HEK293 (cell line): Measurements from ENCODE around the gene SCYL1.
A peak's percentile ranks its signal among the peaks of the same experiment; 100 is the strongest.

Experiments
- CTCF ChIA-PET: fragments of 350-600 bp; formaldehyde crosslinking; extraction: SDS; loops from one replicate; lab custom pipeline; 2021; ENCODE audit warnings: antibody characterized with exemption; lab: Yijun Ruan, JAX
- POLR2A ChIA-PET: fragments of 300-600 bp; formaldehyde crosslinking; extraction: SDS; loops from one replicate; lab custom pipeline; 2020; ENCODE audit warnings: antibody characterized with exemption, inconsistent platforms; lab: Yijun Ruan, JAX
- H3K27ac ChIP-seq: fragments of 200-500 bp; sonication (Bioruptor generic); 2 replicates; pipeline ENCODE4 v1.5.1; 2014; ENCODE audit warnings: low read depth, low read length, control low read depth, inconsistent platforms; ENCODE audit errors: extremely low read depth
- H3K36me3 ChIP-seq, 2 experiments: fragments of 200-500 bp in 1 of 2; sonication (Bioruptor generic) in 1 of 2; 1 replicate in 1 of 2; 2 replicates in 1 of 2; pipeline ENCODE4 v1.5.1; 2014 to 2017; ENCODE audit warnings: inconsistent platforms in 2 of 2, low read length in 2 of 2; ENCODE audit not compliant: control insufficient read depth in 2 of 2, insufficient read depth in 1 of 2
- H3K4me1 ChIP-seq: fragments of 200-500 bp; sonication (Bioruptor generic); 2 replicates; pipeline ENCODE4 v1.5.1; 2014; ENCODE audit warnings: mild to moderate bottlenecking, low read length, inconsistent platforms; ENCODE audit not compliant: control insufficient read depth, insufficient read depth
- H3K4me3 ChIP-seq: 2 replicates; pipeline ENCODE4 v1.5.1; 2011; ENCODE audit warnings: low read depth, mild to moderate bottlenecking, control low read depth, low read length, moderate library complexity
- H3K9me3 ChIP-seq: fragments of 200-500 bp; sonication (Bioruptor generic); 2 replicates; pipeline ENCODE4 v1.5.1; 2014; ENCODE audit warnings: low read depth, low read length, inconsistent platforms; ENCODE audit not compliant: control insufficient read depth, insufficient read depth
- GLI2 ChIP-seq: fragments of 450-650 bp; formaldehyde crosslinking; IDR thresholded peaks from 2 replicates; pipeline ENCODE4; 2017; ENCODE audit warnings: missing biosample characterization, missing genetic modification characterization, low read depth, borderline replicate concordance
- IKZF3 ChIP-seq: fragments of 450-650 bp; IDR thresholded peaks from 2 replicates; pipeline ENCODE4 v1.5.0; 2018; ENCODE audit warnings: missing biosample characterization, mild to moderate bottlenecking, missing genetic modification characterization, moderate library complexity
- PRDM10 ChIP-seq: fragments of 450-650 bp; formaldehyde crosslinking; IDR thresholded peaks from 2 replicates; pipeline ENCODE4 v1.5.1; 2016; ENCODE audit warnings: missing biosample characterization, missing genetic modification characterization
- SP2 ChIP-seq: fragments of 450-650 bp; formaldehyde crosslinking; IDR thresholded peaks from 2 replicates; pipeline ENCODE4 v1.5.1; 2016; ENCODE audit warnings: missing biosample characterization, missing genetic modification characterization
- ZBTB8A ChIP-seq: fragments of 450-650 bp; formaldehyde crosslinking; IDR thresholded peaks from 2 replicates; pipeline ENCODE4 v1.5.1; 2016; ENCODE audit warnings: missing biosample characterization, missing genetic modification characterization
- ZFP3 ChIP-seq: fragments of 450-650 bp; formaldehyde crosslinking; IDR thresholded peaks from 2 replicates; pipeline ENCODE4 v1.5.1; 2016; ENCODE audit warnings: low read depth, missing biosample characterization, missing genetic modification characterization
- ZNF10 ChIP-seq: fragments of 450-650 bp; formaldehyde crosslinking; IDR thresholded peaks from 2 replicates; pipeline ENCODE4 v1.5.1; 2017; ENCODE audit warnings: missing biosample characterization, missing genetic modification characterization
- ZNF148 ChIP-seq: fragments of 450-650 bp; formaldehyde crosslinking; IDR thresholded peaks from 2 replicates; pipeline ENCODE4 v1.5.0; 2017; ENCODE audit warnings: missing biosample characterization, missing genetic modification characterization, borderline replicate concordance
- ZNF169 ChIP-seq: fragments of 450-650 bp; formaldehyde crosslinking; IDR thresholded peaks from 2 replicates; pipeline ENCODE4 v1.5.1; 2016; ENCODE audit warnings: missing biosample characterization, missing genetic modification characterization
- ZNF19 ChIP-seq: fragments of 450-650 bp; formaldehyde crosslinking; IDR thresholded peaks from 2 replicates; pipeline ENCODE4; 2016; ENCODE audit warnings: missing biosample characterization, missing genetic modification characterization, low read depth
- ZNF202 ChIP-seq: fragments of 450-650 bp; formaldehyde crosslinking; IDR thresholded peaks from 2 replicates; pipeline ENCODE4 v1.5.1; 2016; ENCODE audit warnings: missing biosample characterization, missing genetic modification characterization, borderline replicate concordance
- ZNF211 ChIP-seq: fragments of 450-650 bp; formaldehyde crosslinking; IDR thresholded peaks from 2 replicates; pipeline ENCODE4 v1.5.1; 2016; ENCODE audit warnings: low read depth, missing biosample characterization, missing genetic modification characterization
- ZNF350 ChIP-seq: fragments of 450-650 bp; formaldehyde crosslinking; IDR thresholded peaks from 2 replicates; pipeline ENCODE4 v1.5.0; 2017; ENCODE audit warnings: missing biosample characterization, mild to moderate bottlenecking, missing genetic modification characterization
- ZNF488 ChIP-seq: fragments of 450-650 bp; formaldehyde crosslinking; IDR thresholded peaks from 2 replicates; pipeline ENCODE4 v1.5.1; 2016; ENCODE audit warnings: missing biosample characterization, missing genetic modification characterization
- ZNF521 ChIP-seq: fragments of 450-650 bp; formaldehyde crosslinking; IDR thresholded peaks from 2 replicates; pipeline ENCODE4 v1.5.1; 2017; ENCODE audit warnings: missing biosample characterization, mild to moderate bottlenecking, missing genetic modification characterization
- ZNF560 ChIP-seq: fragments of 450-650 bp; formaldehyde crosslinking; IDR thresholded peaks from 2 replicates; pipeline ENCODE4 v1.5.1; 2017; ENCODE audit warnings: missing biosample characterization, missing genetic modification characterization, borderline replicate concordance
- ZNF571 ChIP-seq: fragments of 450-650 bp; formaldehyde crosslinking; IDR thresholded peaks from 2 replicates; pipeline ENCODE4 v1.5.0; 2017; ENCODE audit warnings: missing biosample characterization, missing genetic modification characterization
- ZNF585B ChIP-seq: fragments of 450-650 bp; formaldehyde crosslinking; IDR thresholded peaks from 2 replicates; pipeline ENCODE4 v1.5.1; 2016; ENCODE audit warnings: missing biosample characterization, missing genetic modification characterization
- ZNF645 ChIP-seq: fragments of 450-650 bp; formaldehyde crosslinking; IDR thresholded peaks from 2 replicates; pipeline ENCODE4; 2016; ENCODE audit warnings: missing biosample characterization, missing genetic modification characterization
- ZNF654 ChIP-seq: fragments of 450-650 bp; formaldehyde crosslinking; IDR thresholded peaks from 2 replicates; pipeline ENCODE4 v1.5.1; 2016; ENCODE audit warnings: low read depth, missing biosample characterization, missing genetic modification characterization
- ZNF664 ChIP-seq: fragments of 450-650 bp; formaldehyde crosslinking; IDR thresholded peaks from 2 replicates; pipeline ENCODE4 v1.5.1; 2016; ENCODE audit warnings: missing biosample characterization, missing genetic modification characterization
- TF ChIP-seq, protein P1 (sequence below): fragments of 450-650 bp; formaldehyde crosslinking; IDR thresholded peaks from 2 replicates; pipeline ENCODE4 v1.5.1; 2016; ENCODE audit warnings: missing biosample characterization, missing genetic modification characterization

Gene SCYL1

GRCh38 chr11:65477149-65477965 lies 47.5 kb upstream of the SCYL1 start (continued):
- TF ChIP-seq ZNF148 (tag by site-specific recombination) (no peak), ZNF521 (tag by site-specific recombination) (no peak), SP2 (peak; percentile 81), ZNF645 (tag by site-specific recombination) (no peak), ZNF202 (tag by site-specific recombination) (peak; percentile 89), ZNF350 (tag by site-specific recombination) (no peak), ZNF19 (no peak), ZNF654 (tag by site-specific recombination) (no peak)

DNA sequence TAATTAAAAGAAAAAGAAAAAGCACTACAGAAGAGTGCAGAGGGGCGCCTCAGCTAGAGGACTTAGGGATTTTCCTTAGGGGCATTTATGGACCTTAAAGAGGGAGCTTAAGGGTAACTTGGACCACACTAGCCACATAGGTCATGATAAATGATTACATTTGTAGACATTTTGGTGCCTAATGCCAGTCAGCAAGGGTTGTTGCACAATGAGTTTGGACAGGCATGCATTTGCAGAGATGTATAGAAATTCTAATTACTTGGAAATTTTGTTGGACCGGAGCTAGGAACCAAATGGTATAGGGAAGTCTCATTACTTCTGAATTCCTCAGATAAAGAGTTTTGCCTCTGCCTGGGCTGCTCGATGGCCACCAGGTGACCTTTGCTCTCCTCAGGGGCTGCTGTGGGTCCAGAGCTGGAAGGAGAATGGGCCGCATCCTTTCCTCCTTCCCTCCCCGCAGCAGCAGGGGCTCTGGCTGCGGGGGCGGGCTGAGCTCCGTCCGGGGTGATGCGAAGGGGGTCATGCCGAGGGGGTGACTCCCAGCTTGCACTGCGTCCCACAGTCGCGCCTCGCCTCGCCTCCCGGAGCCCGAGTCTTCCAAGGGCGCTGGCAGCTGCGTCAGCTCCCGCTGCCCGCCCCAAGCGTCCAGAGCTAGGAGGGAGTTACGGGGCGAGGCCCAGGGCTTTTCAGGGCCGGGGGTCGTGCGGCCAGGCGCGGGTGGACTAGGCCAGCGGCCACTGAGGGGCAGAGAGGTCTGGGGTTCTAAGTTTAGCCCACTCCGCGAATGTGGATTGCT lies 46.3 kb upstream of the SCYL1 start:
- no peaks in the 10 kb centered on the region for H3K36me3 ChIP-seq
- H3K4me1 ChIP-seq = no peaks in the 10 kb centered on the region
- ChIA-PET POLR2A (interaction anchor here (0.6 to 9.9 kb wide), 13 partner anchors 9 to 412 kb away, joined by 3 to 560 read pairs (median 9); partner anchors contain the start of genes CCDC85B, MALAT1, NEAT1 and SCYL1), CTCF (interaction anchor here (0.9 to 4.8 kb wide), 11 partner anchors 7 to 62 kb away, joined by 3 to 20 read pairs (median 6); no protein-coding TSS in a partner anchor)
- H3K4me3 ChIP-seq = no peak overlapping the region
- H3K27ac ChIP-seq = no peak overlapping the region
- H3K9me3 ChIP-seq = no peaks in the 10 kb centered on the region
- no peak for TF ChIP-seq ZNF169 (tag by site-specific recombination)
- TF ChIP-seq IKZF3 (tag by site-specific recombination) = no peak
- TF ChIP-seq ZNF10 = no peak
- TF ChIP-seq ZBTB8A = no peak
- no peak for TF ChIP-seq ZNF560 (tag by site-specific recombination)
- no peak for TF ChIP-seq ZNF488 (tag by site-specific recombination)
- TF ChIP-seq ZNF664 (tag by site-specific recombination) = no peak
- TF ChIP-seq, protein P1, sequence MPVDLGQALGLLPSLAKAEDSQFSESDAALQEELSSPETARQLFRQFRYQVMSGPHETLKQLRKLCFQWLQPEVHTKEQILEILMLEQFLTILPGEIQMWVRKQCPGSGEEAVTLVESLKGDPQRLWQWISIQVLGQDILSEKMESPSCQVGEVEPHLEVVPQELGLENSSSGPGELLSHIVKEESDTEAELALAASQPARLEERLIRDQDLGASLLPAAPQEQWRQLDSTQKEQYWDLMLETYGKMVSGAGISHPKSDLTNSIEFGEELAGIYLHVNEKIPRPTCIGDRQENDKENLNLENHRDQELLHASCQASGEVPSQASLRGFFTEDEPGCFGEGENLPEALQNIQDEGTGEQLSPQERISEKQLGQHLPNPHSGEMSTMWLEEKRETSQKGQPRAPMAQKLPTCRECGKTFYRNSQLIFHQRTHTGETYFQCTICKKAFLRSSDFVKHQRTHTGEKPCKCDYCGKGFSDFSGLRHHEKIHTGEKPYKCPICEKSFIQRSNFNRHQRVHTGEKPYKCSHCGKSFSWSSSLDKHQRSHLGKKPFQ (tag by site-specific recombination) = no peak
- TF ChIP-seq ZNF571 (tag by site-specific recombination) = no peak
- no peak for TF ChIP-seq PRDM10 (tag by site-specific recombination)
- TF ChIP-seq ZNF585B (tag by site-specific recombination) = no peak
- no peak for TF ChIP-seq GLI2 (tag by site-specific recombination)
- TF ChIP-seq ZNF211 (tag by site-specific recombination) = no peak
- no peak for TF ChIP-seq ZFP3 (tag by site-specific recombination)
